ENCODE measurements around the gene TFAP2D.

- TF ChIP-seq TOX (CRISPR knock-in tag; IDR thresholded peaks at IDR 0.05; ENCODE audit: borderline replicate concordance) (no peak), ZNF8 (CRISPR knock-in tag; IDR thresholded peaks at IDR 0.05) (no peak)
- TF ChIP-seq, protein P1, sequence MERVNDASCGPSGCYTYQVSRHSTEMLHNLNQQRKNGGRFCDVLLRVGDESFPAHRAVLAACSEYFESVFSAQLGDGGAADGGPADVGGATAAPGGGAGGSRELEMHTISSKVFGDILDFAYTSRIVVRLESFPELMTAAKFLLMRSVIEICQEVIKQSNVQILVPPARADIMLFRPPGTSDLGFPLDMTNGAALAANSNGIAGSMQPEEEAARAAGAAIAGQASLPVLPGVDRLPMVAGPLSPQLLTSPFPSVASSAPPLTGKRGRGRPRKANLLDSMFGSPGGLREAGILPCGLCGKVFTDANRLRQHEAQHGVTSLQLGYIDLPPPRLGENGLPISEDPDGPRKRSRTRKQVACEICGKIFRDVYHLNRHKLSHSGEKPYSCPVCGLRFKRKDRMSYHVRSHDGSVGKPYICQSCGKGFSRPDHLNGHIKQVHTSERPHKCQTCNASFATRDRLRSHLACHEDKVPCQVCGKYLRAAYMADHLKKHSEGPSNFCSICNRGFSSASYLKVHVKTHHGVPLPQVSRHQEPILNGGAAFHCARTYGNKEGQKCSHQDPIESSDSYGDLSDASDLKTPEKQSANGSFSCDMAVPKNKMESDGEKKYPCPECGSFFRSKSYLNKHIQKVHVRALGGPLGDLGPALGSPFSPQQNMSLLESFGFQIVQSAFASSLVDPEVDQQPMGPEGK (CRISPR knock-in tag; IDR thresholded peaks at IDR 0.05; ENCODE audit: borderline replicate concordance): no peak
Measured at GRCh38 chr6:50819904-50820868, 106.9 kb downstream of the TFAP2D start.

All from SK-N-SH treated with all-trans-retinoic acid at 6 μM for 48 hours (cell line).